ENCODE data around the gene TNRC6C. TPM values are rescaled to one million over a fixed set of nuclear protein-coding genes. Genes with fewer than 3 reads are reported as not detected.

The TNRC6C gene
- total and polyA plus RNA-seq, 2 of the 13 experiments (the other 11 are each of a cell fraction or from before 2014, with no cell fraction given) = 0.66 to 4.9 TPM

DNA sequence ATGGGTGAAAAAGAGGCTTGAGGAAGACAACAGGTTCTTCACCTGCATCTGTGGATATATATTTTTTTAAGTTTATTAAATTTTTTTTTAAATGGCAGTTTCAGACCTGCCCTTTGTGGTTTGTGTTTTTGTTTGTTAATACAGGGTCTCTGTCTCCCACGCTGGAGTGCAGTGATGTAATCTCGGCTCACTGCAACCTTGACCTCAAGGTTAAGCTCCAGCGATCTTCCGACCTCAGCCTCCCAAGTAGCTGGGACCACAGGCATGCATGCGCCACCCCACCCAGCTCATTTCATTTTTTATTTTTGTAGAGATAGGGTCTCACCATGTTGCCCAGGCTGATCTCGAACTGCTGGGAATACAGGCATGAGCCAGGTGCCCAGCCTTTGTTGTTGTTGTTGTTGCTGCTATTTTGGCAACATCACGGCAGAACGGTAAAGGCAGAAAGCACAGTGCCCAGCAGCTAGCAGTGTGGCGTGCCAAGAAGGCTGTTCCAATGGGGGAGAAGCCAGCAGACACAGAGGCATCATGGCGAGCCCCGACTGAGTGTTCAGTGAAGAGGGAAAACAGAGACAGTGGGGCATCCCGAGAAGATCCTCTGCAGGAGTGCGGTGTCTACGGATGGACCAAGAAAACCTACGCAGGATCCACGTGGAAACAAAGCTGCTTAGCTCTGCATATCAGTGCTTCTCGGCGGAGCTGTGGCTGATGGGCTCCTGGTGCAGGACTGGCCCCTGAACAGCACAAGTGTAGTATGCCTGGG lies 150.4 kb downstream of the TNRC6C start (continued):
- TF ChIP-seq NR2C2 (CRISPR knock-in tag; IDR thresholded peaks at IDR 0.05; ENCODE audit: borderline replicate concordance) (peak; percentile 65; the same call in 1 of the 2 replicates), MXD4 (CRISPR knock-in tag; IDR thresholded peaks at IDR 0.05) (no peak), RXRB (CRISPR knock-in tag; IDR thresholded peaks at IDR 0.05; ENCODE audit: borderline replicate concordance) (peak; percentile 59), NKX3-1 (CRISPR knock-in tag; IDR thresholded peaks at IDR 0.05) (no peak), KLF6 (CRISPR knock-in tag; IDR thresholded peaks at IDR 0.05) (no peak), ZNF839 (CRISPR knock-in tag; IDR thresholded peaks at IDR 0.05; ENCODE audit: borderline replicate concordance) (0 out of 2 replicates have a peak, but pooled peaks have one; percentile 9), ZNF451 (CRISPR knock-in tag; IDR thresholded peaks at IDR 0.05) (no peak), YEATS2 (CRISPR knock-in tag; IDR thresholded peaks at IDR 0.05; ENCODE audit: borderline replicate concordance) (no peak), GZF1 (CRISPR knock-in tag; IDR thresholded peaks at IDR 0.05) (no peak), ZNF749 (CRISPR knock-in tag; IDR thresholded peaks at IDR 0.05; ENCODE audit: borderline replicate concordance) (no peak), ERF (CRISPR knock-in tag; IDR thresholded peaks at IDR 0.05) (0 out of 2 replicates have a peak, but pooled peaks have one; percentile 49), POLR2G (IDR thresholded peaks at IDR 0.05; ENCODE audit: low read depth, low read length) (no peak), ZNF737 (CRISPR knock-in tag; IDR thresholded peaks at IDR 0.05; ENCODE audit: borderline replicate concordance) (0 out of 2 replicates have a peak, but pooled peaks have one; percentile 54), SRY (CRISPR knock-in tag; IDR thresholded peaks at IDR 0.05) (no peak), KLF16 (CRISPR knock-in tag; IDR thresholded peaks at IDR 0.05) (no peak), GATAD1 (CRISPR knock-in tag; IDR thresholded peaks at IDR 0.05) (no peak), NFE2 (CRISPR knock-in tag; IDR thresholded peaks at IDR 0.05) (no peak), ZNF180 (CRISPR knock-in tag; IDR thresholded peaks at IDR 0.05; ENCODE audit: borderline replicate concordance, low read depth) (no peak), NR2F1 (CRISPR knock-in tag; IDR thresholded peaks at IDR 0.05) (peak; percentile 75 to 78; a peak in 3 of 4 replicates), THAP11 (CRISPR knock-in tag; IDR thresholded peaks at IDR 0.05) (0 out of 2 replicates have a peak, but pooled peaks have one; percentile 30), ZNF629 (CRISPR knock-in tag; conservative IDR thresholded peaks at IDR 0.05) (no peak), ZFP36 (IDR thresholded peaks at IDR 0.05; ENCODE audit: borderline replicate concordance, low read depth, low read length, partially characterized antibody) (no peak), ZFP37 (CRISPR knock-in tag; IDR thresholded peaks at IDR 0.05; ENCODE audit: borderline replicate concordance) (no peak)
- TF ChIP-seq, protein P1, sequence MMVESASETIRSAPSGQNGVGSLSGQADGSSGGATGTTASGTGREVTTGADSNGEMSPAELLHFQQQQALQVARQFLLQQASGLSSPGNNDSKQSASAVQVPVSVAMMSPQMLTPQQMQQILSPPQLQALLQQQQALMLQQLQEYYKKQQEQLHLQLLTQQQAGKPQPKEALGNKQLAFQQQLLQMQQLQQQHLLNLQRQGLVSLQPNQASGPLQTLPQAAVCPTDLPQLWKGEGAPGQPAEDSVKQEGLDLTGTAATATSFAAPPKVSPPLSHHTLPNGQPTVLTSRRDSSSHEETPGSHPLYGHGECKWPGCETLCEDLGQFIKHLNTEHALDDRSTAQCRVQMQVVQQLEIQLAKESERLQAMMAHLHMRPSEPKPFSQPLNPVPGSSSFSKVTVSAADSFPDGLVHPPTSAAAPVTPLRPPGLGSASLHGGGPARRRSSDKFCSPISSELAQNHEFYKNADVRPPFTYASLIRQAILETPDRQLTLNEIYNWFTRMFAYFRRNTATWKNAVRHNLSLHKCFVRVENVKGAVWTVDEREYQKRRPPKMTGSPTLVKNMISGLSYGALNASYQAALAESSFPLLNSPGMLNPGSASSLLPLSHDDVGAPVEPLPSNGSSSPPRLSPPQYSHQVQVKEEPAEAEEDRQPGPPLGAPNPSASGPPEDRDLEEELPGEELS (CRISPR knock-in tag; IDR thresholded peaks at IDR 0.05) = peak; percentile 35; the same call in 1 of the 2 replicates
- TF ChIP-seq, protein P2, sequence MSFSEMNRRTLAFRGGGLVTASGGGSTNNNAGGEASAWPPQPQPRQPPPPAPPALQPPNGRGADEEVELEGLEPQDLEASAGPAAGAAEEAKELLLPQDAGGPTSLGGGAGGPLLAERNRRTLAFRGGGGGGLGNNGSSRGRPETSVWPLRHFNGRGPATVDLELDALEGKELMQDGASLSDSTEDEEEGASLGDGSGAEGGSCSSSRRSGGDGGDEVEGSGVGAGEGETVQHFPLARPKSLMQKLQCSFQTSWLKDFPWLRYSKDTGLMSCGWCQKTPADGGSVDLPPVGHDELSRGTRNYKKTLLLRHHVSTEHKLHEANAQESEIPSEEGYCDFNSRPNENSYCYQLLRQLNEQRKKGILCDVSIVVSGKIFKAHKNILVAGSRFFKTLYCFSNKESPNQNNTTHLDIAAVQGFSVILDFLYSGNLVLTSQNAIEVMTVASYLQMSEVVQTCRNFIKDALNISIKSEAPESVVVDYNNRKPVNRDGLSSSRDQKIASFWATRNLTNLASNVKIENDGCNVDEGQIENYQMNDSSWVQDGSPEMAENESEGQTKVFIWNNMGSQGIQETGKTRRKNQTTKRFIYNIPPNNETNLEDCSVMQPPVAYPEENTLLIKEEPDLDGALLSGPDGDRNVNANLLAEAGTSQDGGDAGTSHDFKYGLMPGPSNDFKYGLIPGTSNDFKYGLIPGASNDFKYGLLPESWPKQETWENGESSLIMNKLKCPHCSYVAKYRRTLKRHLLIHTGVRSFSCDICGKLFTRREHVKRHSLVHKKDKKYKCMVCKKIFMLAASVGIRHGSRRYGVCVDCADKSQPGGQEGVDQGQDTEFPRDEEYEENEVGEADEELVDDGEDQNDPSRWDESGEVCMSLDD (CRISPR knock-in tag; IDR thresholded peaks at IDR 0.05; ENCODE audit: borderline replicate concordance) = no peak
- TF ChIP-seq, protein P3, sequence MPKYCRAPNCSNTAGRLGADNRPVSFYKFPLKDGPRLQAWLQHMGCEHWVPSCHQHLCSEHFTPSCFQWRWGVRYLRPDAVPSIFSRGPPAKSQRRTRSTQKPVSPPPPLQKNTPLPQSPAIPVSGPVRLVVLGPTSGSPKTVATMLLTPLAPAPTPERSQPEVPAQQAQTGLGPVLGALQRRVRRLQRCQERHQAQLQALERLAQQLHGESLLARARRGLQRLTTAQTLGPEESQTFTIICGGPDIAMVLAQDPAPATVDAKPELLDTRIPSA (CRISPR knock-in tag; IDR thresholded peaks at IDR 0.05; ENCODE audit: borderline replicate concordance) = no peak
